A549 (cell line): ENCODE measurements around the gene KYNU. TPM values are rescaled to one million over a fixed set of nuclear protein-coding genes. Genes with fewer than 3 reads are reported as not detected.
"Not testable (repeated sequence)": the region's sequence is repeated elsewhere in the genome, so short reads cannot be mapped to it uniquely, and the experiment has no call there.

Experiments used
- ATAC-seq, 2 experiments: fragments of 200-7000 bp in 1 of 2; fragments of >200 bp in 1 of 2; cut with Nextera tagmentation in 1 of 2; cut with Tn5 transposase in 1 of 2; 3 replicates each; pipeline versions ENCODE4 v1.8.0 to v1.9.1; 2018 to 2020; ENCODE audit warnings: mild to moderate bottlenecking in 1 of 2, moderate library complexity in 1 of 2
- CTCF ChIA-PET: fragments of 300-600 bp; sonication (Branson Sonifier 250); formaldehyde crosslinking; extraction: SDS; loops from one replicate; lab custom pipeline; 2021; ENCODE audit warnings: antibody characterized with exemption, inconsistent platforms; lab: Yijun Ruan, JAX
- POLR2A ChIA-PET: fragments of 350-600 bp; formaldehyde crosslinking; extraction: SDS; loops from one replicate; lab custom pipeline; 2021; ENCODE audit warnings: antibody characterized with exemption, inconsistent platforms; lab: Yijun Ruan, JAX
- DNase-seq, 2 experiments: peaks; one replicate each; pipeline versions ENCODE4 v3.0.0 to v3.0.0-alpha.2; 2011 to 2016; ENCODE audit warnings: low read depth in 1 of 2, low spot score in 1 of 2
- FAIRE-seq: peaks from 2 replicates; lab custom pipeline; 2011; peaks lifted over from hg19 to GRCh38; lab: Jason Lieb, UNC
- H3K27ac ChIP-seq, 2 experiments: fragments of >200 bp; sonication (Bioruptor Twin); formaldehyde crosslinking; 3 replicates each; pipeline ENCODE4 v1.5.1; 2016 to 2017
- H3K4me1 ChIP-seq: fragments of >200 bp; sonication (Bioruptor Twin); formaldehyde crosslinking; 3 replicates; pipeline ENCODE4 v1.6.1; 2016
- H3K4me2 ChIP-seq: fragments of >200 bp; sonication (Bioruptor Twin); formaldehyde crosslinking; 3 replicates; pipeline ENCODE4 v1.6.1; 2016
- H3K4me3 ChIP-seq: fragments of >200 bp; sonication (Bioruptor Twin); formaldehyde crosslinking; 3 replicates; pipeline ENCODE4 v1.5.1; 2016
- H3K9me3 ChIP-seq: fragments of >200 bp; sonication (Bioruptor Twin); formaldehyde crosslinking; 3 replicates; pipeline ENCODE4 v1.6.1; 2016
- ATOH8 ChIP-seq: fragments of 250-450 bp; sonication (Bioruptor Pico); IDR thresholded peaks from 2 replicates; pipeline ENCODE4 v1.5.0; 2020; ENCODE audit warnings: low read depth, mild to moderate bottlenecking, moderate library complexity
- CEBPB ChIP-seq, 2 experiments: fragments of >200 bp in 1 of 2; sonication (Bioruptor Twin) in 1 of 2; formaldehyde crosslinking in 1 of 2; IDR thresholded peaks; 2 replicates each; pipeline ENCODE4 v1.6.1; 2012 to 2016
- CTCF ChIP-seq: fragments of >200 bp; sonication (Bioruptor Twin); formaldehyde crosslinking; IDR thresholded peaks from 3 replicates; pipeline ENCODE4 v1.5.1; 2016
- ELK1 ChIP-seq: fragments of 150-350 bp; IDR thresholded peaks from 2 replicates; pipeline ENCODE4 v1.6.1; 2014; ENCODE audit warnings: low read depth, mild to moderate bottlenecking, low read length
- HES2 ChIP-seq: fragments of >200 bp; sonication (Bioruptor Twin); formaldehyde crosslinking; IDR thresholded peaks from 2 replicates; pipeline ENCODE4 v1.6.1; 2016
- HEYL ChIP-seq: fragments of 250-450 bp; sonication (Bioruptor Pico); IDR thresholded peaks from 2 replicates; pipeline ENCODE4 v1.8.0; 2021; ENCODE audit warnings: mild to moderate bottlenecking, moderate library complexity
- HOXB5 ChIP-seq: fragments of 250-450 bp; sonication (Bioruptor Pico); IDR thresholded peaks from 2 replicates; pipeline ENCODE4 v1.5.0; 2020; ENCODE audit warnings: mild to moderate bottlenecking, moderate library complexity
- KDM1A ChIP-seq: fragments of 200-600 bp; sonication (generic); IDR thresholded peaks from 2 replicates; pipeline ENCODE4 v1.6.1; 2016; ENCODE audit warnings: low read depth, mild to moderate bottlenecking
- MAFK ChIP-seq: fragments of 450-650 bp; IDR thresholded peaks from 2 replicates; pipeline ENCODE4 v1.6.1; 2014; ENCODE audit not compliant: partially characterized antibody
- MAX ChIP-seq: IDR thresholded peaks from 2 replicates; pipeline ENCODE4 v1.6.1; 2012
- MAZ ChIP-seq: fragments of 150-350 bp; IDR thresholded peaks from 2 replicates; pipeline ENCODE4 v1.6.1; 2014; ENCODE audit warnings: antibody characterized with exemption, low read depth, low read length, borderline replicate concordance
- POLR2A ChIP-seq: IDR thresholded peaks from 2 replicates; pipeline ENCODE4 v1.6.1; 2012; ENCODE audit warnings: mild to moderate bottlenecking, low read length
- POLR2AphosphoS2 ChIP-seq: conservative IDR thresholded peaks from 2 replicates; pipeline ENCODE4 v1.6.1; 2012; ENCODE audit warnings: low read length, improper control_type of control experiment, inconsistent platforms
- RARB ChIP-seq: fragments of 250-450 bp; sonication (Bioruptor Pico); IDR thresholded peaks from 2 replicates; pipeline ENCODE4 v1.8.0; 2021; ENCODE audit warnings: mild to moderate bottlenecking, moderate library complexity
- REST ChIP-seq: fragments of 200-600 bp; sonication (generic); IDR thresholded peaks from 2 replicates; pipeline ENCODE4 v1.6.1; 2016; ENCODE audit warnings: antibody characterized with exemption, mild to moderate bottlenecking, moderate library complexity
- TFCP2L1 ChIP-seq: fragments of 250-450 bp; sonication (Bioruptor Pico); IDR thresholded peaks from 2 replicates; pipeline ENCODE4 v1.5.0; 2021; ENCODE audit warnings: mild to moderate bottlenecking
- ZC3H11A ChIP-seq: fragments of 450-650 bp; IDR thresholded peaks from 2 replicates; pipeline ENCODE4 v1.6.1; 2014; ENCODE audit warnings: antibody characterized with exemption, mild to moderate bottlenecking
- WGBS: methylation state at CpG from one replicate; pipeline ENCODE4 v1.1.6; 2017; ENCODE audit errors: missing lambda C conversion rate; 5-methylcytosine and 5-hydroxymethylcytosine counted together
- polyA plus RNA-seq, 4 experiments: library from polyadenylated mRNA; depleted of rRNA in 3 of 4; stranded (reverse); fragments of >200 nt; fragmentation: RNase III in 1 of 4; extraction: RNeasy Plus Mini Kit Qiagen cat#74134 plus additional on column Dnase treatment in 1 of 4; gene quantifications; 2 replicates in 3 of 4; 3 replicates in 1 of 4; pipeline ENCODE4 v1.2.3, GENCODE V29; 2011 to 2017

The KYNU gene
- polyA plus RNA-seq, 2 of the 4 experiments (the other 2 are of a cell fraction): 302 to 324 TPM

GRCh38 chr2:142897807-142898206, 20.3 kb downstream of the KYNU start:
- no peak for ATAC-seq
- CTCF ChIA-PET: interaction anchor here (0.8 to 1.0 kb wide), 3 partner anchors 23 to 216 kb away, joined by 3 read pairs; no protein-coding TSS in a partner anchor
- H3K9me3 ChIP-seq: no peaks in the 10 kb centered on the region
- peaks cover 76% of the 10 kb centered on the region for H3K4me1 ChIP-seq
- TF ChIP-seq ZC3H11A: no peak
- no peak for TF ChIP-seq HEYL (CRISPR knock-in tag)
- no peak for TF ChIP-seq MAX
- no peak for TF ChIP-seq RARB (CRISPR knock-in tag)
- TF ChIP-seq MAZ: no peak
- no peak for TF ChIP-seq HES2
- no peak for TF ChIP-seq ATOH8 (CRISPR knock-in tag)
- no peak for TF ChIP-seq POLR2A
- TF ChIP-seq POLR2AphosphoS2: no peak
- no peak for TF ChIP-seq KDM1A
- TF ChIP-seq CTCF: no peak
- no peak for TF ChIP-seq TFCP2L1 (CRISPR knock-in tag)
- no peak for TF ChIP-seq REST
- no peak for TF ChIP-seq CEBPB (IDR thresholded peaks at IDR 0.05)
- TF ChIP-seq ELK1: no peak
- TF ChIP-seq HOXB5 (CRISPR knock-in tag): no peak
- TF ChIP-seq, all 56 proteins: peak for 0
- DNase-seq (no peak), FAIRE-seq (no peak)
- Histone ChIP-seq H3K4me3 (no peak overlapping the region), H3K4me2 (no peak overlapping the region), H3K27ac (no peak overlapping the region)
- WGBS: 67% methylated on average over 1 of the region's 1 CpG
- POLR2A ChIA-PET: no interaction called here

GRCh38 chr2:142900327-142900726, 22.9 kb downstream of the KYNU start:
- H3K4me2 ChIP-seq, H3K4me3 ChIP-seq, DNase-seq, CTCF ChIA-PET, FAIRE-seq, H3K27ac ChIP-seq, H3K9me3 ChIP-seq, ATAC-seq: not testable (repeated sequence)
- TF ChIP-seq POLR2AphosphoS2 (peak; percentile 71; the same call in 1 of the 2 replicates), MAFK (peak; percentile 93)
- WGBS: 94% methylated on average over 4 of the region's 4 CpGs
- POLR2A ChIA-PET: interaction anchor here (0.6 kb wide), 1 partner anchor 99 kb away, joined by 3 read pairs; no protein-coding TSS in a partner anchor
- peaks cover 71% of the 10 kb centered on the region for H3K4me1 ChIP-seq
